G401.6 (cell line): ENCODE results near the gene MIA2.
"Not testable (repeated sequence)": the region's sequence is repeated elsewhere in the genome, so short reads cannot be mapped to it uniquely, and the experiment has no call there.

ENCODE experiments used
- FAIRE-seq: peaks from 2 replicates; lab custom pipeline; 2012; peaks lifted over from hg19 to GRCh38; lab: Jason Lieb, UNC

The MIA2 gene

DNA sequence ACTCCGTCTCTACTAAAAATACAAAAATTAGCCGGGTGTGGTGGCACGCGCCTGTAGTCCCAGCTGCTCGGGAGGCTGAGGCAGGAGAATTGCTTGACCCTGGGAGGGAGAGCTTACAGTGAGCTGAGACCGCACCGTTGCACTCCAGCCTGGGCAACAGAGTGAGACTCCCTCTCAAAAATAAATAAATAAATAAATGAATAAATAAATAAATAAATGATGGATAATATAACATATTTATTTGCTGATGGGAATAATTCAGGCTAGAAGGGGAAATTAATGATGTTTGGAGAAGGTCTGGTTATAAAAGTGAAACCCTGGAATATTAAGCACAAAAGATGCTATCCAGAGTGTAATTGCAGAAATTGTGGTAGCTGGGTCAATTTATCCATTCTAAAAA is 107.4 kb downstream of the MIA2 start:
- FAIRE-seq, result not testable (repeated sequence)

DNA sequence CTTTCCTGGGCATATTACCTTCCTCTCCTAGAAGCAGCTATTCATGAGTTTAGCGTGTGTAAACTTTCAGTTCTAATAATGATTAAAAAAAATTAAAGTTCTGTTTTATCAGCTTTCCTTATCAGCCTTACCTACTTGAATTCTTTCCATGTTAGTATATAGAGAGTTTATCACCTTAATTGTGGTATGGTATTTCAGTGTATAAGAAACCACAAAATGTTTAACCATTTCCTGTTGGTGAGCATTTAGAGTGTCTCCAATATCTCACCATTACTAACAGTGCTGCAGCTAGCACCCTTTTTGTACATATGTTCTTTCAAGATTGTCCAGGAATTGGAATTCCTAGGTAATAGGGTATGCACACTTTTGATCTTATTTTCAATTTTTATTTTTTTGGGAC is 109.1 kb downstream of the MIA2 start:
- no peak for FAIRE-seq

- no peak for FAIRE-seq
Measured at GRCh38 chr14:39343614-39344013, 109.9 kb downstream of the MIA2 start.

DNA sequence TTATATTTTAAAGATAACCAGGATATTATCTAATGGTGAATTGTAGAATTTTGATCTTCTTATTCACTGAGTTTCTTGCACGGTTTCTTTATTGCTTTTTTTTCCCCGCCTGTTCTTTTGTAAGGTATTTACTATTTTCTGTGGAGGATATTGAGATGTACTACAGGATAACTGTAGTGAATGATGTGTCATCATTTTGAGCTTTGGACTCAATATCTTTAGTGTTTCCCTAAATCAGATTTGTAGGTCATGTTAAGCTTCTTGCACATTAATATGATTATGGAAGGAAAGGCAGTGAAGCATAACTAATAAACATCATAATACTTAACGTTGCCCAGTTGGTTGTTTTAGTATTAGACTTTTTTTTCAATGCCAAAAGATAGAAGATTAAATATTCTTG is 117.2 kb downstream of the MIA2 start:
- FAIRE-seq, result peak; percentile 31

GRCh38 chr14:39351708-39352107 is 118.0 kb downstream of the MIA2 start:
- FAIRE-seq, result no peak

- FAIRE-seq, result not testable (repeated sequence)
Measured at GRCh38 chr14:39359069-39359468, 125.4 kb downstream of the MIA2 start.

DNA sequence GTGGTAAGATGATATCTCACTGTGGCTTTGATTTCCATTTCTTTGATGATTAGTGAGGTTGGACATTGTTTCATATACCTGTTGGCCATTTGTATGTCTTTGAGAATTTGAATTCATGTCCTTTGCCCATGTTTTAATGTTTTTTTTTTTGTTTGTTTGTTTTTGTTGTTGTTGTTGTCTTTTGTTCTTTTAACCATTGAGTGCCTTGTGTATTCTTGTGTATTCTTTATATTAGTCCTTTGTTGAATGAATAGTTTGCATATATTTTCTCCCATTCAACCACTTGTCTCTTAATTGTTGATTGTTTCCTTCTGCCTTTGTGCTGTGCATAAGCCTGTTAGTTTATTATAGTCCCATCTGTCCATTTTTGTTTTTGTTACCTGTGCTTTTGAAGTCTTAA is 126.6 kb downstream of the MIA2 start:
- no peak for FAIRE-seq

DNA sequence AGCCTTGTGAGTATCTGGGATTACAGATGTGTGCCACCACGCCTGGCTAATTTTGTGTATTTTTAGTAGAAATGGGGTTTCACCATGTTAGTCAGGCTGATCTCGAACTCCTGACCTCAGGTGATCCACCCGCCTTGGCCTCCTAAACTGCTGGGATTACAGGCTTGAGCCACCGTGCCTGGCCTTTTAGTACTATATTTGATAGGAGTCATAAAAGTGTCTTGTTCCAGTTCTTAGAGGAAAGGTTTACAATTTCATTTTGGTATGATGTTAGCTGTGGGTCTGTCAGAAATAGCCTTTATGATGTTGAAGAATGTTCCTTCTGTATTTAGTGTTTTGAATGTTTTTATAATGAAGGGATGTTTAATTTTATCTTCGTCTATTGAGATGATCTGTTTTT is 127.8 kb downstream of the MIA2 start:
- not testable (repeated sequence) for FAIRE-seq

DNA sequence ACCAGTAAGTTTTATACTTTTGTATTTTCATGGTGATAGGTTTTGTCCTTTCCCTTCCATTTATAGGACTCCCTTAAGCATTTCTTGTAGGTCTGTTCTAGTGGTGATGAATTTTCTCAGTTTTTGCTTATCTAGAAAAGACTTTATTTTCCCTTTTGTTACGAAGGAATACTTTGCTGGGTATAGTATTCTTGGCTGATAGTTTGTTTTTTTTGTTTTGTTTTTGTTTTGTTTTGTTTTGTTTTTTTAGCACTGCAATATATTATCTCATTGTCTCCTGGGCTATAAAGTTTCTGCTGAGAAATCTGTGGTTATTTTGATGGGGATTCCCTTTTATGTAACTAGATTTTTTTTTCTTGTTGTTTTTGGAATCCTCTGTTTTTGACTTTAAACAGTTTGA is 130.8 kb downstream of the MIA2 start:
- no peak for FAIRE-seq

- no peak for FAIRE-seq
Measured at GRCh38 chr14:39365354-39365753, 131.6 kb downstream of the MIA2 start.

- FAIRE-seq, result no peak
Measured at GRCh38 chr14:39366460-39367386, 133.0 kb downstream of the MIA2 start.

GRCh38 chr14:39367387-39367751 is 133.7 kb downstream of the MIA2 start:
- FAIRE-seq, result no peak

GRCh38 chr14:39368261-39368959 is 134.7 kb downstream of the MIA2 start:
- peak; percentile 98 for FAIRE-seq

DNA sequence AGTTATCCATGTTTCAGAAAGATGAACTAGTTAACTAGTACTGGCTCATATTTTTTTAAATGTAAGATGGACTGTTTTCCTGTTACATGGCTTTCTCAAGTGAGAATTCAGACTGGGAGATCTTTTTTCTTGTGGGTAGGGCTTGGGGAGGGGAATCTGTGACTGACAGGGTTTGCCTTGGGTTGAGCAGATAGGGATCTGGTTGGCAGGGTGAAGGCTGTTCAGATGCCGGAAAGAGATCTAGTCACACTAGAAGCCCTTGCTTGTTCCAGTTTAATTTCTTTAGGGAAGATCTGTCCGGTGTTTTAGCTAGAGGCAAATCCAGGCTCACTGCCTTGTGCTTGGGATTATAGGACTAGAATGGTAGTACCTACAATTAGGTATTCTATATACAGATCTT is 135.3 kb downstream of the MIA2 start:
- no peak for FAIRE-seq

DNA sequence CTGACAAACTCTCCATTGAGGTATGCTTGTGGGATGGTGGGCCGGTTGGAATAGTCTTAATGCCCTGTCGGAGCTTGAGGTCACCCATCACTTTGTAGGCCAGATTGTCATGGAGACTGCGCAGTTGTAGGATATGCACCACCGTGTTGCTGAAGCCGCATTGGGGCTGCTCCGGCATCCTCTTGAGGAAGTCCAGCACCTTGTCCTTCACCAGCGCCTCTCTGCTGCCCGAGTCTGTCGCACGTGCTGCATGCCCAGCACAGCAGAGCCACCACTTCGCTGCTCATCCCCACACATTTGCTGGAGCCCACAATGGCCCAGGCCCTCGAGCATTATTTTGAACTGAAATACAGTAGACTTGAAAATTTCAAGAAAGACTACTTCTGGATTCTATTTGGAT is 136.7 kb downstream of the MIA2 start:
- no peak for FAIRE-seq

DNA sequence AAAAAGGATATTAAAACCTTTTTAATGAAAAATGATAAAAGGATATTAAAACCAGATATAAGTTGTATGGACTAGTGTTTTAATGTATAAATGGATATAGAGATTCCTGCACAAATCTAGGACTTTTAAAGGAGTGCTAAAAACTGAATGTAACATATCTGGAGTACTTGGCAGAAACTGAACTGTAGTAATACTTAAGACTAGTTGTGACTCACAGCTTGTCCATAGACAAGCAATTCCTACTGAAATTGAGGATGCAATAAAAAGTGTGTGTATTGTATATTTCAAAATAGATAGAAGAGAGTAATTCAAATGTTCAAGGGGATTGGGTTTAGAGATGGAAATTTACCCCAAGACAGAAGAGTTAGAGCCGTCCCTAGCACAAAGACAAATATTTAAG is 138.9 kb downstream of the MIA2 start:
- no peak for FAIRE-seq

- no peak for FAIRE-seq
Measured at GRCh38 chr14:39374851-39375250, 141.1 kb downstream of the MIA2 start.

- no peak for FAIRE-seq
Measured at GRCh38 chr14:39376667-39377403, 143.1 kb downstream of the MIA2 start.

DNA sequence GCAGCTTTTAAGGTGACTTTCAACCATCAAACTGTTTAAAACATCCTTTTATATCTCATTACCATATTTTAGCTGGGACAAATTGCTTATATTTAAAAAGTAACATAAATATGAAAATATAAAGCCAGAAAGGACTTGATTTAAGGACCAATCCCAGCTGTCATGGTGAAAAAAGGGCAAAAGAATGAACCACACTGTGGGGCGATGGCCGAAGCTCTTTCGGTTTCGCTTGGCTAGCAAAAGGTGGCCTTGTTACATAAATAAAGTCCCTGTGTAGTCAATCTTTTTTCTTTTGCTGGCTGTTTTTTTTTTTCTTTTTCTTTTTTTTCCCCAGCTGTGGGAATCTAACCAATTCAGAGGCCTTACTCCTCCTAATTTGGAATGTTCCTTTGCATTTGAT is 147.7 kb downstream of the MIA2 start:
- no peak for FAIRE-seq

DNA sequence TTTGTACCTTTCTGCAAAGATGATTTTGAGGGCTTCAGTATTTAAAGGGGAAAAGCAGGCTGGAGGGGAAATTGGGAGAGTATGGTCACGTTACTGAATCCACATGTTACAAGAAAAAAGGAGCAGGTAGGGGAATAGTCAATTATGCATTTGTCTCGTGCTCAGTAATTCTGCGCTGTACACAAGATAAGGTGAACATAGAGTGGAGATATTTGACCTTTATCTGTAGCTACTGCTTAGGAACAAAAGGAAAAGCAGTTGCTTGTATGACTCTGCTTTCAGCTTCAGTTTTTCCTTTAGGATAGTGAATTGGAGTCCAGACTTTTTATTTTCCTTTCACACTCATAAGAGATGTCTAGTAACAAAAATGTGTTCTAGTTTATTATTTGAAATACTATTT is 148.7 kb downstream of the MIA2 start:
- FAIRE-seq, result no peak

DNA sequence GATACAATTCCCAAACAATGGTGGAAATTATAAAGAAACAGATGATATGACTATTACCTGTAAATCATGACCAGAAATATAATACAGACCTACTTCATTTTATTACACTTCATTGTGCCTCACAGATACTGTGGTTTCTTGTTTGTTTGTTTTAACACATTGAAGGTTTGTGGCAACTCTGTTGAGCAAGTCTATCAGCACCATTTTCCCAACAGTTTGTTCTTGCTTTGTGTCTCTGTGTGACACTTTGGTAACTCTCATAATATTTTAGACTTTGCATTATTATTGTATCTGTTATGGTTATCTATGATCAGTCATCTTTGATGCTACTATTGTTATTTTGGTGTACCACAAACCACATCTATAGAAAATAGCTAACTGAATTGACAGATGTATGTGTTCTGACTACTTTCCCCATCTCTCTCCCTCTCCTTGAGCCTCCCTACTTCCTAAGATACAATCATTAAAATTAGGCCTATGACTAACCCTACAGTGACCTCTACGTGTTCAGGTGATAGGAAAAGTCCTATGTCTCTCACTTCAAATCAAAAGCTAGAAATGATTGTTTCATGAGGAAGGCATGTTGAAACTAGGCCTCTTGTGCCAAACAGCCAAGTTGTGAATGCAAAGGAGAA is 149.4 kb downstream of the MIA2 start:
- no peak for FAIRE-seq

GRCh38 chr14:39383741-39384140 is 150.0 kb downstream of the MIA2 start:
- FAIRE-seq, result no peak

- FAIRE-seq, result no peak
Measured at GRCh38 chr14:39384177-39384576, 150.5 kb downstream of the MIA2 start.
